ENCODE measurements around the gene SOX5. TPM values are rescaled to one million over a fixed set of nuclear protein-coding genes. Genes with fewer than 3 reads are reported as not detected.
"Not testable (repeated sequence)": the region's sequence is repeated elsewhere in the genome, so short reads cannot be mapped to it uniquely, and the experiment has no call there.

The SOX5 gene
- total and polyA plus RNA-seq, 7 donors = 0.17 to 2.9 (median 0.47) TPM

DNA sequence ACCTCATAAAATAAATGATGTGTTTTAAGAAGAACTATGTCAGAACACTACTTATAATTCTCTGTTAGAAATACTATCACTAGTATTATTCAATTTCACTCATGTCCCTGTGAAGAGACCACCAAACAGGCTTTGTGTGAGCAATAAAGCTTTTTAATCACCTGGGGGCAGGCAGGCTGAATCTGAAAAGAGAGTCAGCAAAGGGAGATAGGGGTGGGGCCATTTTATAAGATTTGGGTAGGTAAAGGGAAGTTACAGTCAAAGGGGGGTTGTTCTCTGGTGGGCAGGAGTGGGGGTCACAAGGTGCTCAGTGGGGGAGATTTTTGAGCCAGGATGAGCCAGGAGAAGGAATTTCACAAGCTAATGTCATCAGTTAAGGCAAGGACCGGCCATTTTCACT is 443.7 kb downstream of the SOX5 start:
- no CpG with 5 or more reads among the region's 1 CpG for WGBS, 3 donors
- H3K27ac ChIP-seq; ATAC-seq; H3K9me3 ChIP-seq; H3K4me3 ChIP-seq; intact Hi-C loops (cut with DNase I); H3K36me3 ChIP-seq (ENCODE audit: insufficient read depth in 1 of 2, low read depth in 1 of 2); H3K4me1 ChIP-seq; DNase-seq; H3K27me3 ChIP-seq (ENCODE audit: insufficient read depth in 3 of 3, low read length in 2 of 3): not testable (repeated sequence)

DNA sequence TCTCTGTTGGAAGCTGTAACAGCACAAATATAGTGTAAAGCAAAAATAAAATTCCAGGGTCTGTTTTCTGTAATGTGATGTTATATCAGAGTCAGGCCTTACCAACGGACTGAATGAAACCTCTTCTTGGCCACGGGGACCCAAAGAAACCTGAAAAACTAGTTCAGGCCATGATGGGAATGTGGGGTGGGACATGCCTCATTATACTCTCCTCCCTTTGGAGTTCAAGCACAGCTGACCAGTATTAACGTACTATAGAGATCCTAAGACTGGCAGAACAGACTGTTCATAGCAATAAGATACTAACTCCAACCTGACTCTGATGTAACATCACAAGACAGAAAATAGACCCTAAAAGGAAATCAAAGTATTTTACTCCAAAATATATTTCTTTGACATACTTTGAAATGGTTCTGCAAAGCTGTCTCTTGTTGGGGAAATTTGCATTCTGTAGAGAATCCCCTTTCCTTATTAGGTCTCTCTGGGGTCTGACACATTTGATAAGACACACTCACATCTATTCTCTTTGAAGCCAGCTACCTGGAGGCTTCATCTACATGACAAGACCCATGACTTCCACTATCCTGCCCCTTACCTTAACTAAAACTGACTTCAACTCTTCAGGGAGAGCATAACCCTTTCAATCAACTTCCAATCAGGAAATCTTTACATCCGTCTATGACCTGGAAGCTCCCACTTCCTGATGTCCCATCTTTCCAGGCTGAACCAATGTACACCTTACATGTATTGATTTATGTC is 444.6 kb downstream of the SOX5 start:
- intact Hi-C loops (cut with DNase I) = no loop called here
- no peaks in the 10 kb centered on the region for H3K27me3 ChIP-seq (ENCODE audit: insufficient read depth in 3 of 3, low read length in 2 of 3)
- H3K4me3 ChIP-seq = no peak overlapping the region
- no peaks in the 10 kb centered on the region for H3K4me1 ChIP-seq
- no peak overlapping the region for H3K27ac ChIP-seq
- no peaks in the 10 kb centered on the region for H3K9me3 ChIP-seq
- H3K36me3 ChIP-seq (ENCODE audit: insufficient read depth in 1 of 2, low read depth in 1 of 2) = no peaks in the 10 kb centered on the region
- ATAC-seq (no peak), DNase-seq (no peak)
- 57 to 64% (median 62%) methylated on average over 4 of the region's 4 CpGs for WGBS, 3 donors
- TF ChIP-seq, protein P1, sequence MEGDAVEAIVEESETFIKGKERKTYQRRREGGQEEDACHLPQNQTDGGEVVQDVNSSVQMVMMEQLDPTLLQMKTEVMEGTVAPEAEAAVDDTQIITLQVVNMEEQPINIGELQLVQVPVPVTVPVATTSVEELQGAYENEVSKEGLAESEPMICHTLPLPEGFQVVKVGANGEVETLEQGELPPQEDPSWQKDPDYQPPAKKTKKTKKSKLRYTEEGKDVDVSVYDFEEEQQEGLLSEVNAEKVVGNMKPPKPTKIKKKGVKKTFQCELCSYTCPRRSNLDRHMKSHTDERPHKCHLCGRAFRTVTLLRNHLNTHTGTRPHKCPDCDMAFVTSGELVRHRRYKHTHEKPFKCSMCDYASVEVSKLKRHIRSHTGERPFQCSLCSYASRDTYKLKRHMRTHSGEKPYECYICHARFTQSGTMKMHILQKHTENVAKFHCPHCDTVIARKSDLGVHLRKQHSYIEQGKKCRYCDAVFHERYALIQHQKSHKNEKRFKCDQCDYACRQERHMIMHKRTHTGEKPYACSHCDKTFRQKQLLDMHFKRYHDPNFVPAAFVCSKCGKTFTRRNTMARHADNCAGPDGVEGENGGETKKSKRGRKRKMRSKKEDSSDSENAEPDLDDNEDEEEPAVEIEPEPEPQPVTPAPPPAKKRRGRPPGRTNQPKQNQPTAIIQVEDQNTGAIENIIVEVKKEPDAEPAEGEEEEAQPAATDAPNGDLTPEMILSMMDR (IDR thresholded peaks at IDR 0.05) = no peak

DNA sequence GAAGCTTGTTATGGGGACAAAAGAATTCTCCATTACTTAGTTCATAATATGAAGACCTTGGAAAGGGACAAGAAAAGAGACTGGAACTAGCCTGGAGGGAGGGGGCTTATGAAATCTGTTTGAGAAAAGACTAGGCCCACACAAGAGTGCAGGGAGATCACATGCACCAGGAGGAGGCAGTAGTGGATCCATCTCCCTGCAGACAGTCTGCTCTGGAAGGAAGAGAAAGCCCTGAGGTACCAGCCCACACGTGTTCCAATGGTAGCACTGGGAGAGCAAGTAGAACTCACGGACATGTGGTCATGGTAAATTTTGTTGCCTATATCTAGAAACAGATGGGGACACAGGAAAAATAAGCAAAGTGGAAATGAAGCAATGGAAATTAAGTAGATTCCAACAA is 445.4 kb downstream of the SOX5 start:
- Histone ChIP-seq H3K4me1 (no peaks in the 10 kb centered on the region), H3K36me3 (ENCODE audit: insufficient read depth in 1 of 2, low read depth in 1 of 2) (no peaks in the 10 kb centered on the region), H3K27me3 (ENCODE audit: insufficient read depth in 3 of 3, low read length in 2 of 3) (no peaks in the 10 kb centered on the region), H3K4me3 (no peak overlapping the region), H3K27ac (no peak overlapping the region), H3K9me3 (no peaks in the 10 kb centered on the region)
- ATAC-seq = no peak
- TF ChIP-seq, protein P1 (IDR thresholded peaks at IDR 0.05) = no peak
- intact Hi-C loops (cut with DNase I) = no loop called here
- WGBS, 3 donors = 33 to 58% (median 42%) methylated on average over 2 of the region's 2 CpGs
- DNase-seq = no peak

DNA sequence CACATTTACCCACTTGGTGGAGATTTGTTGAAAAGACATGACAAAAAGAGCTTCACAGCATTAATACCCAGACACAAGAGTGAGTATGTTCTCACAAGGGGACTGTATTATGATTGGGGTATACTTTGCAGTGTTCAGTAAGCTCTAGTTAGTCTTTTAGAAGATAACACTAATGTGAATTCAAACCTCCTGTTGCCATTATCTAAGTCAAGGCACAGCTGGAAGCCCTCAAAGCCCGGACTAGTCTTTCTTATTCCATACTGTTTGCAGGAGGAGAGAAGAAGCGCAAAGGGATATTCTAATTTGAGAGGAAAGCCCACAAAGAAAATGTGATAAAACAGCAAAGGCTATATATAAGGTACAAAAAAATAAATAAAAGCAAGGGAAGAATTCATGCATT is 445.9 kb downstream of the SOX5 start:
- no peak overlapping the region for H3K4me3 ChIP-seq
- 72 to 78% (median 74%) methylated on average over 2 of the region's 2 CpGs for WGBS, 3 donors
- TF ChIP-seq, protein P1 (IDR thresholded peaks at IDR 0.05) = no peak
- H3K9me3 ChIP-seq = no peaks in the 10 kb centered on the region
- no peaks in the 10 kb centered on the region for H3K27me3 ChIP-seq (ENCODE audit: insufficient read depth in 3 of 3, low read length in 2 of 3)
- H3K27ac ChIP-seq = no peak overlapping the region
- no peaks in the 10 kb centered on the region for H3K36me3 ChIP-seq (ENCODE audit: insufficient read depth in 1 of 2, low read depth in 1 of 2)
- ATAC-seq (no peak), DNase-seq (no peak)
- no peaks in the 10 kb centered on the region for H3K4me1 ChIP-seq
- intact Hi-C loops (cut with DNase I) = no loop called here

DNA sequence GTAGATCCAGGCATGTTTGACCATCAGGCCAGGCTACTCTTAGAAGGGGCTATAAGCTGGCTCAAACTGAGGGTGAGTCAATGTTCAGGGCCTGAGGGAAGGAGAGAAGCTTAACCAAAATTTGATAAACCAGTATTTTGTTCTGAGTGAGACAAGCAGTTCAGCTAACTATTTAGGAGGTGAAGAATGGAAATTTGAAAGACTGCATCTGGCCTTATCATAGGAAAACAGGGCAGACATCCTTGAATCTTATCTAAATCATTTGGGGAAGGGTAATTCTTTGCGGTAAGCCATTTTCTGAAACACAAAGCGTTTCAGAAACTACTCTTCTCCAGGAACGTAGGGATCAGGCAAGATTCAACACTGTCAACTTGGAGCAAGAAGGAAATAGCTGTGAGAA is 447.2 kb downstream of the SOX5 start:
- DNase-seq (no peak), ATAC-seq (no peak)
- Histone ChIP-seq H3K27me3 (ENCODE audit: insufficient read depth in 3 of 3, low read length in 2 of 3) (no peaks in the 10 kb centered on the region), H3K36me3 (ENCODE audit: insufficient read depth in 1 of 2, low read depth in 1 of 2) (no peaks in the 10 kb centered on the region), H3K9me3 (no peaks in the 10 kb centered on the region), H3K27ac (no peak overlapping the region), H3K4me3 (no peak overlapping the region), H3K4me1 (no peaks in the 10 kb centered on the region)
- intact Hi-C loops (cut with DNase I) = no loop called here
- WGBS, 3 donors = 83 to 88% (median 83%) methylated on average over 3 of the region's 3 CpGs
- TF ChIP-seq, protein P1 (IDR thresholded peaks at IDR 0.05) = no peak

Data from psoas muscle (tissue), 8 donors.